ENCODE results near the gene PLK1. TPM values are rescaled to one million over a fixed set of nuclear protein-coding genes. Genes with fewer than 3 reads are reported as not detected.

Gene PLK1
- total RNA-seq, 1 donor = 24.6 TPM

GRCh38 chr16:23691483-23692189 is 12.9 kb downstream of the PLK1 start:
- TF ChIP-seq CTCF (IDR thresholded peaks at IDR 0.05; ENCODE audit: insufficient read depth, low read depth, low read length) = no peak
- no peak overlapping the region for H3K4me3 ChIP-seq (ENCODE audit: low read depth, low read length)
- DNase-seq (ENCODE audit: low read depth) = no peak

- DNase-seq (ENCODE audit: low read depth) = no peak
- no peak for TF ChIP-seq CTCF (IDR thresholded peaks at IDR 0.05; ENCODE audit: insufficient read depth, low read depth, low read length)
- H3K4me3 ChIP-seq (ENCODE audit: low read depth, low read length) = no peak overlapping the region
Measured at GRCh38 chr16:23692190-23692837, 13.6 kb downstream of the PLK1 start.

- no peak overlapping the region for H3K4me3 ChIP-seq (ENCODE audit: low read depth, low read length)
- no peak for TF ChIP-seq CTCF (IDR thresholded peaks at IDR 0.05; ENCODE audit: insufficient read depth, low read depth, low read length)
- DNase-seq (ENCODE audit: low read depth) = no peak
Measured at GRCh38 chr16:23694265-23694643, 15.6 kb downstream of the PLK1 start.

- TF ChIP-seq CTCF (IDR thresholded peaks at IDR 0.05; ENCODE audit: insufficient read depth, low read depth, low read length) = no peak
- DNase-seq (ENCODE audit: low read depth) = no peak
- no peak overlapping the region for H3K4me3 ChIP-seq (ENCODE audit: low read depth, low read length)
Measured at GRCh38 chr16:23694644-23695373, 16.1 kb downstream of the PLK1 start.

GRCh38 chr16:23695756-23696155 is 17.1 kb downstream of the PLK1 start:
- H3K4me3 ChIP-seq (ENCODE audit: low read depth, low read length) = no peak overlapping the region
- no peak for DNase-seq (ENCODE audit: low read depth)
- no peak for TF ChIP-seq CTCF (IDR thresholded peaks at IDR 0.05; ENCODE audit: insufficient read depth, low read depth, low read length)

- no peak for TF ChIP-seq CTCF (IDR thresholded peaks at IDR 0.05; ENCODE audit: insufficient read depth, low read depth, low read length)
- H3K4me3 ChIP-seq (ENCODE audit: low read depth, low read length) = no peak overlapping the region
Measured at GRCh38 chr16:23699100-23699499, 20.4 kb downstream of the PLK1 start.

More at GRCh38 chr16:23699100-23699499, 20.4 kb downstream of the PLK1 start:
- no peak for DNase-seq (ENCODE audit: low read depth)
